CD4-positive, alpha-beta T cell treated with Interferon gamma for 1 hour (primary cell): Measurements from ENCODE around the gene ZBTB11.
"Not testable (repeated sequence)": the region's sequence is repeated elsewhere in the genome, so short reads cannot be mapped to it uniquely, and the experiment has no call there.

Source experiments
- DNase-seq: peaks from one replicate; pipeline ENCODE4 v3.0.0-alpha.2; 2020

The ZBTB11 gene

DNA sequence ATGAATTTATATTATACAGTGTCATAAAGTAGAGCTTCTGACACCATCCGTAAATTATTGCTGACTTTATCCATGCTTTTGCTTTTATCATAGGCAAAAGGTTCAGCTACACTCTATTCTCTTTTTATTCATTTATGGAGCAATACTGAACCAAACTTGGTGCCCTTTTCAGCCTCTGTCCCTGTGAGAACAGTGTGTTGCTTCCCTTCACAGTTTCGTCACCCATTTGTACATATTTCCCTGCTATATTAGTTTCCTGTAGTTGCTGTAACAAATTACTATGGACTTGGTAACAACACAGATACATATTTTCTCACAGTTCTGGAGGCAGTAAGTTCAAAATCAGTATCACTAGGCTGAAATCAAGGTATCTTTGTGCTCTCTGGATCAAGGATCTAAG is 12.4 kb upstream of the ZBTB11 start:
- DNase-seq = no peak

DNA sequence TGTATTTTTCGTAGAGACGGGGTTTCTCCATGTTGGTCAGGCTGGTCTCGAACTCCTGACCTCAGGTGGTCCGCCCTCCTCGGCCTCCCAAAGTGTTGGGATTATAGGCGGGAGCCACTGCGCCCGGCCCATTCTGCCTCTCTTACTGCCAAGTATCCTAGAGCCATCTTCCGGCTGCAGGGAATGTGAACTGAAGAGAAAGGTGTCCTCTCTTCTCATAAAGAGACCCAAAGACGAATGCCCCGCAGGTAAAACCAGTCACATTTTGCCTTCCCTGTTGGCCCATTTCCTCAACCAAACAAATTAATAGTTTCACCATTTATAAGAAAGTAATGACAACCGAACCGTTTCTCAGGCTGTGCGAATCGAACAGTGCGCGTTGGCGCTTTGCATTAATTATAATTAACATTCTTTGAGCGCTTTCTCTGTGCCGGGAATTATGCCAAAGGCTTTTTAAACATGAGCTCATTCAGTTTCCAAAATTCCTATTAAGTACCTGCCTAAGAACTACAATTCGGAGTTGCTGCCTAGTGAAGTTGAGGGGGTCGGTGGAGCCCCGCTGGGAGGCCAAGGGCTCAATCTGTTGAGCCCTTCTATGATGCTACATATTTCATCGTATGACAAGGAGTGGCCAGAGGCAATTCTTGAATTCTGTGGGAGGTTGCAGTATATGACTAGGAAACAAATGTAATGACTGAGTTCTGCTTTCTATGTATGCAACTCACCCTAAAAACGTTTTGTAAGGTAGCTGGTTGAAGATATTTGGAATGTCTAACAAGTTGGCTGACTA is 10.4 kb upstream of the ZBTB11 start:
- no peak for DNase-seq

DNA sequence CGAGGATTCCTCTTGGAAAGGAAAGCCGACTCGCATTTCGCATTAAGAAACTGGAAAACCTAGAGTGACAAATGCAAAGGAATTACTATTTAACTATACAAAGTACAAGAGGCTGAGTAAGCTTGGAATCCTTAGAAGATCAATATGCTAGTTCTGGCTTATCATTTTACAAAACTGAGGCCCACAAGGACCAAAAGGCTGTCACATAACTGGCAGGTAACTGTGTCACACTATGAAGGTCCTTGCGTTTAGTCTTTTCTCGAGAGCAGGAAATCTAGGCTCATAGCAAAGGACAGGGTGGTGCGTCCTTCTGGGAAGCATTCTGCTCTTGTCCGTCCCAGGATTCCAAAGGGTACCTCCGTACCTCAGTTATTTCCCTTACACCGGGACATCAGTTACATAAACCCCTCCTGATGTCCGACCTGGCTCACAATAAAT is 9.0 kb upstream of the ZBTB11 start:
- DNase-seq = no peak

DNA sequence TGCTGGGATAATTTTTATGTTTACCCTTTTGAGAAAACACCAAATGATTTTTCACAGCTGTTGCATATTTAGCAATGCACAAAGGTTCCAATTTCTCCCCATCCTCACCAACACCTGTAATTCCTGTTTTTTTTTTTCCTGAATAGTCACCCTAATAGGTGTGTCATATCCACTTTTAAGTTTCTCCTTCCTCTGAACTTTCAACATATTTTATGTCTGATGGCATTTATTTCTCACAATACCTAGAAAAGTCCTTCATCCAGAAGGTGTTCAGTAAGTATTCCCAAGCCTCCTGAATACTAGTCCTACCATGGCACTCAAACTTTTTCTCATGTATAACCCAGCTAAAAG is 8.1 kb upstream of the ZBTB11 start:
- DNase-seq = no peak

DNA sequence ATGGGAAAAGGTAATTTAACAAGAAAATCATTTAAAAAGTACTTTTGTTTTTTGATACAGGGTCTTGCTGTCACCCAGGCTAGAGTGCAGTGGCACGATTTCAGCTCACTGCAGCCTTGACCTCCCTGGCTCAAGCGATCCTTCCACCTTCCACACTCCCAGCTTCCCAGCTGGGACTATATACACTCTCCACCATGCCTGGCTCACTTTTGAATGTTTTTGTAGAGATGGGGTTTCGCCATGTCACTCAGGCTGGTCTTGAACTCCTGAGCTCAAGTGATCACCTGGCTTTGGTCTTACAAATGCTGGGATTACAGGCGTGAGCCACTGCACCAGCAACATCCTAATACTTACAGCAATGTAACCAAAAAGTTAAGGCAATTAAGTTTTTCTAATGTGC is 3.5 kb upstream of the ZBTB11 start:
- no peak for DNase-seq

DNA sequence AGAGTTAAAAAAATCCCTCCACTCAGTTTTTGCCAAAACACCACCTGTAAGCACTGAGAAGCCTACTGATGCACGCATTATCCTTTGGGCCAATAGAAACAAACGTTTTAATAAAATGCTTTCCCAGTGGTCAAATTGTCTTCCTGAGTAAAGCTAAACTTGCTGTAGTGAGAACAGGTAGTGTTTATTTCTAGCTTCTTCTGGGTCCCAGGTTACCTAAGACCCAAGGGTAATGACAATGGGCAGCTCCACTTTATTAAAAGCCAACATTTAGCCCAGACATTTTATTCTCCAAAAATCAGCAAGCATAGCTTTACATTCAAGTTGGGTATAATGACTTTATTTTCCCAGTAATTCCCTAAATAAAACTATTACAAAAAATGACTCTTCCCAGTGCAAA is 1.9 kb upstream of the ZBTB11 start:
- DNase-seq = not testable (repeated sequence)

DNA sequence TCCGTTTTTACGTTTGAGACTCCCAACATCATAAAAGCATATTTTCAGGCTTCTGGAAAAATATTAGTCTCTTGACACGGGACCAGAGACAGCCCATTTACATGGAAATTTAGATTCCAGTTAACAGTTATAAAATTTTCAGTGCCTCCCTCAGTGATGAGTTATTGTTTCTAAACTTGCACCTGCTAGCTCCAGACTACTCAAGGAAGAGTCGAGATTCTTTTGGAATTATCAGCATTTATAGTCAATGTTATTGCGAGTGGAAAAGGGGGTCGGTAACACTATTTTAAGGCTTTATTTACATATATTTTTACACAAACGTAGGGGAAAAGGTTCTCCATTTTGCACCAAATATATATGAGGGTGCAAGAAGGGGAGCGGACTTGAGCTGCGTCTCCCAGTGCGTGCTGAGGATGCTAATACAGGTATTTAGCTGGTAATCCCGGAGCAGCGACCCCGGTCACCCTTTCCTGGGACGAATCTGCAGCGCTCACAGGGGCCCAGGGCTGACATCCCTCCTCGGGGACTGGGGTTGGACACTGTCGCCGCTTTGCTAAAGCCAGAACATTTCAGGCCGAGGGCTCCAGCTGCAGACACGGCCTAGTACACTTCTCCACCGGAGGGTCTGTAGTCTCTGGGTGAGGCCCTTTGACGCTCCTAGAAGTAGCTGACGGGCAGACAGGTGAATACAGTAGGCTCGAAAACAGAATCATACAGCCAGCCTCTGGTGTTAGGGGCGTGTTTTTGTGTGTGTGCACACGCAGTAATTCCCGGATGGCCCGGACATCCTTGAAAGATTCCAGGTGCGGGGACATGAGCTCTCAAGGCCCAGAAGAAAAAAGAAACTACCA is 729 bp upstream of the ZBTB11 start:
- DNase-seq = no peak

DNA sequence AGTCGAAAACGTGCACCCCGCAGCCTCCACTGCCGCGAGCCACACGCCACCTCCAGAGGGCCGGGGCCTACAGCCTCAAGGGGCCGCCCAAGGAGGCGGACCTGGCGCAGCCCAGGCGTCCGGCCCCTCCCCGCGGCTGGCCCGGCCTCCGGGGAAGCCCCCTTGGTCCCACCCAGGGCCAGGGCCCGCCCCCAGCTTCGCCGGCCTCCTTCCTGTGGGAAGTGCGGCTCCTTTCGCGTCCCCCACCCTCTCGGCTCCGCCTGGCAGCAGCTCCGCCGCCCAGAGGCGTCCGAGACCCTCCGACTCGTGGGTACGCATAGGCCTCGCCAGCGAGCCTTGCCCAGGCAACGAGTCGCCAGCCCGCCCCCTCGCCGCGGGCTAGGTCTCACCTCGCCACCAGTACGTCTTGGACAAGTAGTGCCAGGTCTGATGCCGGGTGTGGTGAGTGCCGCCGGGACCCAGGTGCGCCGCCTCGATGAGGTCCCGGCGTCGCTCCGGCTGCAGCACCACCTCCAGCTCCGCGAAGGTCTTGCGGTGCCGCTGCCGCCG is 642 bp downstream of the ZBTB11 start:
- peak; percentile 95 for DNase-seq

DNA sequence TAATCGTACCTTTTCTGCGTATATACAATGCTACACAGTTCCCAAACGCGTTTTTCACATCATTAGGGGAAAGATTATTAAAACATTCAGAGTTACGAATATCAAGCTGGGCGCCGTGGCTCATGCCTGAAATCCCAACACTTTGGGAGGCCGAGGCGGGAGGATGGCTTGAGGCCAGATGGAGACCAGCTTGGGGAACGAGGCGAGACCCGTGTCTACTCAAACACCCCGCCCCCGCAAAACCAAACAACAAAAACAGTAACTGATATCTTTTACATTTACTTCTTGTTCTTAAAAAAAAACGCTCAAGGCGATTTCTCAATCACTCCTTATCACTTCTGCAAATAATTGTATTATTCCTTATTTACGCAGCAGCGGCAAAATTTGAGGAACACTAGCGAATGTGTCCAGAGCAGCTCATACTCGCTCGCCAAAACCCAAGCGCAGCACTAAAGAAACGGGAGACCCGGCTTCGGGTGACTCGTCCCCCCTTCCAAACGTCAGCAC is 1.2 kb downstream of the ZBTB11 start:
- no peak for DNase-seq

DNA sequence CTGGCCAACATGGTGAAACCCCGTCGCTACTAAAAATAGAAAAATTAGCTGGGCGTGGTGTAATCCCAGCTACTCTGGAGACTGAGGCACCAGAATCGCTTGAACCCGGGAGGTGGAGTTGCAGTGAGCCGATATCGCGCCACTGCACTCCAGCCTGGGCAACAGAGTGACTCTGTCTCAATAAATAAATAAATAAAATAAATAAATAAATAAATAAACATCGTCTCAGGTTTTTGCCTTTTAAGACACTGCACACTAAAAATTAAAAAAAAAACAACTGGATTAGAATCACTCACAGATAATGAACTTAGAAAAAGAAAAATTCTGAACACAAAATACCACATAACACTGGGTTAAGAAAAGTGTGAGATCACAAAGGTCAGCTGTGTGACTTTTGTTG is 2.4 kb downstream of the ZBTB11 start:
- DNase-seq = no peak

DNA sequence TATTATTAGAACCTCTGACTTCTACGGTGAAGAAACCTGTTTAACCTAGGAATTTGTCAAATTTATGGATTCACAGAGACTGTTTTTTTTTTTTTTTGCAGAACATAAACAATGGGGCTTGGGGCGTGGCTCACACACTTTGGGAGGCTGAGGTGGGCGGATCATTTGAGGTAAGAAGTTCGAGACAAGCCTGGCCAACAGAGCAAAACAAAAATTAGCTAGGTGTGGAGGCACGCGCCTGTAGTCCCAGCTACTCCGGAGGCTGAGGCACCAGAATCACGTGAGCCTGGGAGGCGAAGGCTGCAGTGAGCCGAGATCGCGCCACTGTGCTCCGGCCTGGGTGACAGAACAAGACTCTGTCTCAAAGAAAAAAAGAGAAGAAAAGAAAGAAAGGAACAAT is 3.0 kb downstream of the ZBTB11 start:
- no peak for DNase-seq

DNA sequence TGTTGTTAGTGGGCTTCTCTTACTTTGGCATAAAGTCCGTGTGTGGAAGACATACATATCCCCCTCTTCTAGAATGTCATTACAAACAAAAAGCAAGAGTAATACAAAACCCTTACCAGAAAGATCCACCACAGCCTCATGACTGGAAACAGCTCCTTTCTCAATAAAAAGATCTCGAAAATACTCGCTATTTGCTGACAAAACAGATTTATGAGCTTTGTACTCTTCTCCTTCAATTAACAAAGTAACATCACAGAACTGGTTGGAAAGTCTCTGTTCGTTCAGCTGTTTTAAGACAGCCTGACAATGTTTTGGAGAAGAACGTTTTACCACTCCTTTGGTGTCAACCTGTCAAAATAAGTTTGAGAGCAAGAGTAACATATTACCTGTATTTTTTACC is 5.9 kb downstream of the ZBTB11 start:
- no peak for DNase-seq

DNA sequence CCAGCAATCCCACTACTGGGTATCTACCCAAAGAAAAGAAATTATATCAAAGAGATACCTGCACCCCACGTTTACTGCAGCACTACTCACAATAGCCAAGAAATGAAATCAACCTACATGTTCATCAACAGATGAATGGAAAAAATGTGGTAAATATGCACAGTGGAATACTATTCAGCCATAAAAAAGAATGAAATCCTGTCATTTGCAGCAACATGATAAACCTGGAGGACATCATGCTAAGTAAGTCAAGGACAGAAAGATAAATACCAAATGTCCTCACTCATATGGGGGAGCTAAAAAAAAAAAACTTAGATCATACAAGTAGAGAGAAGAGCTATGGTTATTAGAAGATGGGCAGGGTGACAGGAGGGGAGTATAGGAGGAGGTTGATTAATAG is 9.1 kb downstream of the ZBTB11 start:
- no peak for DNase-seq

DNA sequence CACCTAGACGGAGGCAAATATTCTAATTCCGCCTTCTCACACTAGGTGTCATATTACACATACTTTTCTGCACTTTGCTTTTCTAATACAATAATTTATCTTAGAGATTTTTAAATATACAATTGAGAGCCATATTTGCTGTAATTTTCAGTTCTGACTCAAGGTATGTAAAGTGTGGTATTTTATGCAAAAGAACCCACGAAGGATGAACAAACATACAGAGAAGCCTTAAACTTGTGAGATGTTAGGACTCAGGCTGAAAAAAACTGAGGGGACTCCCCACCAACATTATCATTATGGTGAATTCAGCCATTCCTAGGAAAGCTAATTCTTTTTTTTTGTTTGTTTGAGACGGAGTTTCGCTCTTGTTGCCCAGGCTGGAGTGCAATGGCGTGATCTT is 9.6 kb downstream of the ZBTB11 start:
- DNase-seq = no peak

DNA sequence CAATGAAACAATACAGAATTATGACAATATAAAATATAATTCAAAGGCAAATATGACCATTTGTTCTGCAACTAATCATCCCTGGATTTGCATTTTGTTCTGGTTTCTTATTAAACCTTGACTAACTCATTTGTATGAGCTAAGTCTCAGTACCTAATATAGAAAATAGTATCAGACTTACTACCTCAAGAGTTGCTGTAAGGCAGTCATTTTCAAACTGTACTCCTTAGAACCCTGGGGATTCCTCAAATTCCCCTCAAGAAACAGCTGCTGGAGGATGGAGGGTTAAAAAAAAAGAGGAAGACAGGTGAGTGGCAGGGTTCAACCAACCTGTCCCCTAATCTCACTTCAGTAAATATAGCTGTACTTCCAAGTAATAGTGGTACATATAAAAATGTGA is 11.1 kb downstream of the ZBTB11 start:
- DNase-seq = no peak

DNA sequence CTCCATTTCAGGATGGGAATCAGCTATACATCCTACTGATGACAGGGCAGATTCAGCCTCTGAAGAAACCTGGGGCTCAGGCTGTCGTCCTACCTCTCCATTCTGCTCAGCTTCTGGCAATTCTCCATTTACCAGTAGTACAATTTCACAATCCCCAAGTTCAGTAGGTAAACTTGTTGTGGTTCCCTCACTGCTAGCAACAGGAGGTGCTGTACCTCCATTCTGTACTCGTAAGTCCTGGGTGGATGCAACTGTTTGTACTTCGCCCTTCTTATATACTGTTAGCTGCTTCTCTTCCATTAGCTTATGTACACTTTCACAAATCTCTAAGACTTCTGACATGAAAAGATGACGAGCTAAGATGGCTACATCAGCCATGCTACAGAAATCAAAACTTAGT is 11.6 kb downstream of the ZBTB11 start:
- no peak for DNase-seq

DNA sequence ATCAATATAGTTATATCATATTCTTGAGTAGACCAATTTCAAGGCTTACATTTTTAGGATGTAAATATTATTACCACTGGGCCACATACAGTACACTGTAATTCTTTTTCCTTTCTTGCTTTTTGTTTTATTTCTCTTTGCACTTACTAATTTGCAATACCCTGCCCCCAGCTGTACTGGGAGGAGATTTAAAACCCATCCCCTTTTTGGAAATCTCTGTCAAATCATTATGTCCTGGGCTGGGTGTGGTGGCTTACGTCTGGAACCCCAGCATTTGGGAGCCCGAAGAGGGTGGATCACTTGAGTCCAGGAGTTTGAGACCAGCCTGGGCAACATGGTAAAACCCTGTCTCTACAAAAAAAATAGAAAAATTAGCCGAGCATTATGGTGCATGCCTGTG is 16.2 kb downstream of the ZBTB11 start:
- no peak for DNase-seq

DNA sequence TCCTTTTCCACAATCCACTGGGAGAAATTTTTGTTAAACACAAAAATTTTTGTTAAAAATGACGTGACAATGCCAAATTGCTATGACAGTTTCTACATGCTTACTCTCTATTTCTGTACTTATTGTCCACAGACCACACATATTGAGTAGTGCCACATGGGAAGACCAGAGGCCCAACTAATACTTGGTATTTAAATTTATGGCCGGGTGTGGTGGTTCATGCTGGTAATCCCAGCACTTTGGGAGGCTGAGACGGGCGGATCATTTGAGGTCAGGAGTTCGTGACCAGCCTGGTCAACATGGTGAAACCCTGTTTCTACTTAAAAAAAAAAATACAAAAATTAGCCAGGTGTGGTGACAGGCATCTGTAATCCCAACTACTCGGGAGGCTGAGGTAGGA is 20.3 kb downstream of the ZBTB11 start:
- DNase-seq = no peak

DNA sequence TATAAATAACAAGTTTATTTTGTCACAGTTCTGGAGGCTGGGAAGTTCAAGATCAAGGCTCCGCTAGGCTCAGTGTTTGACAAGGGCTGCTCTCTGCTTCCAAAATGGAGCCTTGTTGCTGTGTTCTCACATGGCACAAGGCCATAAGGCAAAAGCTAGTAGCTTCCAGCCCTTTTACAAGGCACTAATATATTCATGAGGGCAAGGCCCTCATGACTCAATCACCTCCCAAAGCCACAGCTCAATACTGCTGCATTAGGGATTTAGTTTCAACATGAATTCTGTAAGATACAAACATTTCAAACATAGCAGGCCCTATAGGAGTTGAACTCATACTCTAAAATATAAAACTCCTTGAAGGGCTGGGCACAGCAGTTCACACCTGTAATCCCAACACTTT is 30.2 kb downstream of the ZBTB11 start:
- no peak for DNase-seq

DNA sequence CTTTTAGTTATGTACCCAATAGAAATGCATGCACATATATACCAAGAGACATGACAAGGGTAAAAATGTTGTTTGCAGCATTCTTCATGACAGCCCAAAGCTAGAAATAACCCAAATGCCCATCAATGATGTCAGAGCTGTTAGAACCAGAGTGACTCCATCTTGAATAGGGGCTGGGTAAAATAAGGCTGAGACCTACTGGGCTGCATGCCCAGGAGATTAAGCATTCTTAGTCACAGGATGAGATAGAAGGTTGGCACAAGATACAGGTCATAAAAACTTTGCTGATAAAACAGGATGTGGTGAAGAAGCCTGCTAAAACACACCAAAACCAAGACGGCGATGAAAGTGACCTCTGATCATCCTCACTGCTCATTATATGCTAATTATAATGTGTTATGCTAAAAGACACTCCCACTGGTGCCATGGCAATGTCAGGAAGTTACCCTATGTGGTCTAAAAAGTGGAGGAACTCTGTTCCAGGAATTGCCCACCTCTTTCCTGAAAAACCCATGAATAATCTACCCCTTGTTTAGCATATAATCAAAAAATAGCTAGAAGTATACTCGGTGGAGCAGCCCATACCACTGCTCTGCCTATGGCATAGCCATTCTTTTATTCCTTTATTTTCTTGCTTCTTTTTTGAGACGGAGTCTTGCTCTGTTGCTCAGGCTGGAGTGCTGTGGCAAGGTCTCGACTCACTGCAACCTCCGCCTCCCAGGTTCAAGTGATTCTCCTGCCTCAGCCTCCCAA is 32.9 kb downstream of the ZBTB11 start:
- DNase-seq = peak; percentile 17

DNA sequence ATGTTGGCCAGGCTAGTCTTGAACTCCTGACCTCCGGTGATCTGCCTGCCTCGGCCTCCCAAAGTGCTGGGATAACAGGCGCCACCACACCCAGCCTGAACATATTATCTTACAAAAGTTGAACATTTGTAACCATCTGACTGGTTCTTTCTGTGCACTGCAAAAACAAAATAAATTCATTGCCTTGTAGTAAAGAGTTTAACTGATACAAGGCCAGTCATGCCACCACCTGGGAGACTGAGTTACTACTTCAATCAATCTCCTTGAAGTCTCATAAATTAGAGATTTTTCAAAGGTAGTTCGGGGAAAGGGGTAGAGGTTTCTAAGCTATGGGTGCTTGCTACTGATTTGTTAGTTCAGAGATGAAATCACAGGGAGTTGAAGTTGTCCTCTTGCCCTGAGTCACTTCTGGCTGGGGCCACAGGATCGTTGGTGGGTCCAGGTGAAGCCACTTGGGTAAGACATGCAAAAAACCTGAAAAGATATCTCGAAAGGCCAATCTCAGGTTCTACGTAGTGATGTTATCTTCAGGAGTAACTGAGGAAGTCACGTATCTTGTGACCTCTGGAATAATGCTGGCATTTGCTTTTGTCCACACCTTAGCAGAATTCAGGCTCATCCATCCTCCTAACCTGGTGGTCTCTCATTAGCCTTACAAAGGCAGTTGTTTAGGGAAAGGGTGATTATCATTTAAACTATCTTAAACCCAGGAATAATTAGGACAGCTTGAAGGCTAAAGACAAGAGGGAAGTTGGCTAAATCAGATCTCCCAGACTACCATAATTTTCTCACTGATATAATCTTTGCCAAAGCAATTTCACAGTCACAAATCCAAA is 33.7 kb downstream of the ZBTB11 start:
- no peak for DNase-seq

DNA sequence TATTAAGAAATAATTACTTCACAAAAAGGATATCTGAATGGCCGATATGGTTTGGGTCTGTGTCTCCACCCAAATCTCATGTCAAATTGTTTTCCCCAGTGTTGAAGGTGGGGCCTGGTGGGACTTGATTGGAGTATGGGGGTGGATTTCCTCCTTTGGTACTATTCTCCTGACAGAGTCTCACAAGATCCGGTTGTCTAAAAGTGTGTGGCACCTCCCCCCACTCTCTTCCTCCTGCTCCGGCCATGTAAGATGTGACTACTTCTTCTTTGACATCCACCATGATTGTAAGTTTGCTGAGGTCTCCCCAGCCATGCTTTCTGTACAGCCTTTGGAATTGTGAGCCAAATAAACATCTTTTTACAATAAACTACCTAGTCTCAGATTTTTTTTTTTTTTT is 34.5 kb downstream of the ZBTB11 start:
- no peak for DNase-seq
